ENCODE data around the gene WASL.

WASL gene

DNA sequence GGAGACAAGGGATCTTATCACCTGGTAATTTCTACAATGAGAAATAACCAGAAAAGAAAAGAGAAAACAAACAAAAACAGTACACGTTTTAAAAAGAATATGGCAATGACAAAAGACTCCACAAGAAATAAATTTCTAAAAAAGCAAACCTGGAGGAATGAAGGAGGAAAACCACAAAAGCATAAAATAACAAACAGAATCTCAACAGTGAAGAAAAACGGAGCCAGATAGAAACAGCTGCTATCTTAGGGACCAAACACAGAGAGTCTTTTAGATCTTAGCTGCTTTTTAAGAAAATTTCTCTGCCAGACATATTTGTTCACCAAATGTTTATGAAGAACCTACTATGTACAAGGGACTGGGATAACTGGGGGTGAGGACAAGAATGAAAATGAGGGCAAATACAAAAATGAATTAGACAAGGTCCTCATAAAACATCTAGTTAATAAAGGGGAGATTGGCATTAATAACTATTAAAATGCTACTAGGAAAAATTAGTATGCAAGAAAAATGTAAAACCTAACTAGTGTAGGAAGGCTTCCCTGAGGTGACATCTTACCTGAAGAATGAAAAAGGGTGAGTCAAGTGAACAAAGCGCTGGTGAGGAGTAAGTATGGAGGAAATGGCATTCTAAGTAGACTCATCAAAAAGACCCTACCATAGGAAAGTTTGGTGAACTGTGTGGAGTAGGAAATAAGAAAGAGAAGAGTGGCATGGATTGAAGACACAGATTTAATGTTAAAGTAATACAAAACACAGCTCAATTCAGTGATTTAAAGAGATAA lies 34.3 kb downstream of the WASL start:
- DNase-seq (ENCODE audit: extremely low read depth, insufficient read length), result no peak
- Histone ChIP-seq H3K4me3 (replicated peaks; ENCODE audit: low read depth, low read length) (no peak overlapping the region), H3K27me3 (replicated peaks; ENCODE audit: control insufficient read depth, insufficient read depth, low read length) (no peaks in the 10 kb centered on the region), H3K36me3 (ENCODE audit: control insufficient read depth, insufficient read depth, low read length) (no peaks in the 10 kb centered on the region)
- TF ChIP-seq, protein P1, sequence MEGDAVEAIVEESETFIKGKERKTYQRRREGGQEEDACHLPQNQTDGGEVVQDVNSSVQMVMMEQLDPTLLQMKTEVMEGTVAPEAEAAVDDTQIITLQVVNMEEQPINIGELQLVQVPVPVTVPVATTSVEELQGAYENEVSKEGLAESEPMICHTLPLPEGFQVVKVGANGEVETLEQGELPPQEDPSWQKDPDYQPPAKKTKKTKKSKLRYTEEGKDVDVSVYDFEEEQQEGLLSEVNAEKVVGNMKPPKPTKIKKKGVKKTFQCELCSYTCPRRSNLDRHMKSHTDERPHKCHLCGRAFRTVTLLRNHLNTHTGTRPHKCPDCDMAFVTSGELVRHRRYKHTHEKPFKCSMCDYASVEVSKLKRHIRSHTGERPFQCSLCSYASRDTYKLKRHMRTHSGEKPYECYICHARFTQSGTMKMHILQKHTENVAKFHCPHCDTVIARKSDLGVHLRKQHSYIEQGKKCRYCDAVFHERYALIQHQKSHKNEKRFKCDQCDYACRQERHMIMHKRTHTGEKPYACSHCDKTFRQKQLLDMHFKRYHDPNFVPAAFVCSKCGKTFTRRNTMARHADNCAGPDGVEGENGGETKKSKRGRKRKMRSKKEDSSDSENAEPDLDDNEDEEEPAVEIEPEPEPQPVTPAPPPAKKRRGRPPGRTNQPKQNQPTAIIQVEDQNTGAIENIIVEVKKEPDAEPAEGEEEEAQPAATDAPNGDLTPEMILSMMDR (IDR thresholded peaks at IDR 0.05; ENCODE audit: insufficient read depth, low read length, poor library complexity, severe bottlenecking), result no peak

DNA sequence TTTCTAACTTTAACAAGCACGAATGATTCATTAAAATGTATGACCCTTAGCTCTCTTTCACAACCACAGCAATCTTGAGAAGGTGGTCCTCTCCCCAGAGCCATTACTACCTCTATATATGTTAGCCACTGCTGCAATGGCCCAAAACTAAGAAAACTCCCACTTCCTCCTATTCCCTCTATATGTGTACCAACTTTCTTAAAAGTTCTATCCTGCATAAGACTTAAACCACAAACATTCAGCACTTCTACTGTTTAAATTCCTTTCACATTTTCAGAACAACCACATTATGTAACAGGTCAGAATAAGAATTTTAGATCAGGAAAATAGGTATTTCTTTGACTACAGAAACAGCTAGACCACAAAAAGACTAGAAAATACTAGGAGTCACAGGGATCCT lies 36.2 kb downstream of the WASL start:
- no peak for DNase-seq (ENCODE audit: extremely low read depth, insufficient read length)
- Histone ChIP-seq H3K27me3 (replicated peaks; ENCODE audit: control insufficient read depth, insufficient read depth, low read length) (no peaks in the 10 kb centered on the region), H3K4me3 (replicated peaks; ENCODE audit: low read depth, low read length) (no peak overlapping the region), H3K36me3 (ENCODE audit: control insufficient read depth, insufficient read depth, low read length) (peaks cover 1% of the 10 kb centered on the region; the same call in 1 of the 2 replicates)
- TF ChIP-seq, protein P1 (IDR thresholded peaks at IDR 0.05; ENCODE audit: insufficient read depth, low read length, poor library complexity, severe bottlenecking), result no peak

DNA sequence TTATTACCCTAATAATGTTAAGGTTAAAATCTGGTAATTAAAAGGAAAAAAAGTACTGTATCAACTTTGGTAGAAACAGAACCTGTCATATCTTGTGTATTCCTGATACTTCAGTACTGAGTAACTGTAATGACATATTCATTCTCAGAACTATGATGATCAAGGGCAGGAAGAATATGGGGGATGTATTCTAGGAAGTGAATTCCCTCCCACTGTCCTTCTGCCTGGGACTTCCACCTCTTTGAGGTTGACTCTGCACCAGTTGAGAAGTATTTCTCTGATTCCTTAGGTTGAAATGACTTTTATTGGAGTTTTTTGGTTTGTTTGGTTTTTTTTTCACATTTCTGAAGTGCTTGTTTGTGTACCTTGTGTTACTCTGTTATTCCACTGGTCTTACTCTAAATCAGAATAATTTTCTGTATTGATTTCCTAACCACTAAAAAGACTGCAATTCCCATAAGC lies 36.9 kb downstream of the WASL start:
- Histone ChIP-seq H3K4me3 (replicated peaks; ENCODE audit: low read depth, low read length) (no peak overlapping the region), H3K36me3 (ENCODE audit: control insufficient read depth, insufficient read depth, low read length) (peaks cover 1% of the 10 kb centered on the region; the same call in 1 of the 2 replicates), H3K27me3 (replicated peaks; ENCODE audit: control insufficient read depth, insufficient read depth, low read length) (no peaks in the 10 kb centered on the region)
- no peak for DNase-seq (ENCODE audit: extremely low read depth, insufficient read length)
- TF ChIP-seq, protein P1 (IDR thresholded peaks at IDR 0.05; ENCODE audit: insufficient read depth, low read length, poor library complexity, severe bottlenecking), result no peak

DNA sequence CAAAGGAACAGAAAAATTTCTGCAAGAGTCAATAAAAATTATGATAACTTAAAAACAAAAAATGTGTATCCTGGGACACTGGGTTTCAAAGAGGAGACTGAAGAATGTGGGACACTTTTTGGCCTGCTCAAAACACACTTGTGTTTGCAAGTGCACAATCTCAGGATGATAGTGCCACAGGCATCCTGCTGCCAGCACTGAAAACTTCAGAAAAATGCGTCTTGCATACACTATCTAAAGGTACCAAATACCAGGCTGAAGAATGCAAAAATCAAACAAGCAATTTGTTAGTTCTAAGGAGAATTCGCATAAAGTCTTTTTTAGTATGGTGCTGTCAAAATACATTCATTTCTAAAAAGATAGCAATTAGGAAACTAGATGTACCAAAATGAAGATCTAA lies 38.1 kb downstream of the WASL start:
- no peak for DNase-seq (ENCODE audit: extremely low read depth, insufficient read length)
- H3K36me3 ChIP-seq (ENCODE audit: control insufficient read depth, insufficient read depth, low read length), result peaks cover 1% of the 10 kb centered on the region; the same call in 1 of the 2 replicates
- TF ChIP-seq, protein P1 (IDR thresholded peaks at IDR 0.05; ENCODE audit: insufficient read depth, low read length, poor library complexity, severe bottlenecking), result no peak
- H3K27me3 ChIP-seq (replicated peaks; ENCODE audit: control insufficient read depth, insufficient read depth, low read length), result no peaks in the 10 kb centered on the region
- no peak overlapping the region for H3K4me3 ChIP-seq (replicated peaks; ENCODE audit: low read depth, low read length)

DNA sequence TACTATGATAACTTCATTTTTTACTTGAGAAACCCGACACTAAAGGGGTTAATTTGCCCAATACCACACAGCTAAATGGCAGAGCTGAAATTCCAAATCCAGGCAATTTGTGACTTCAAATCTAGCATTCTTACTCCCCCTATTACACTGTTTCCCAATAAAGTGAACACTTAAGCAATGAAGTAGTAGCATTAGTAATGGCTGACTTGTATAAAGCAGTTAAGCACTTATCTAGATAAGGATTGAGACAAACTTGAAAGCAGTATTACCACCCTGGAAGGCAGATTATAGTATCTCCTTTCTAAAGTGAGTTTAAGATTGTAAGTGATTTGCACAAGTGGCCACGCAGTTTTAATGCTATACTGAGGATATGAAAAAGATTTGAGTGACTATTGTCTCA lies 39.3 kb downstream of the WASL start:
- no peak for DNase-seq (ENCODE audit: extremely low read depth, insufficient read length)
- no peak overlapping the region for H3K4me3 ChIP-seq (replicated peaks; ENCODE audit: low read depth, low read length)
- no peaks in the 10 kb centered on the region for H3K27me3 ChIP-seq (replicated peaks; ENCODE audit: control insufficient read depth, insufficient read depth, low read length)
- TF ChIP-seq, protein P1 (IDR thresholded peaks at IDR 0.05; ENCODE audit: insufficient read depth, low read length, poor library complexity, severe bottlenecking), result no peak
- H3K36me3 ChIP-seq (ENCODE audit: control insufficient read depth, insufficient read depth, low read length), result peaks cover 1% of the 10 kb centered on the region; the same call in 1 of the 2 replicates
